ENCODE measurements around the gene TLR4.

Gene TLR4

DNA sequence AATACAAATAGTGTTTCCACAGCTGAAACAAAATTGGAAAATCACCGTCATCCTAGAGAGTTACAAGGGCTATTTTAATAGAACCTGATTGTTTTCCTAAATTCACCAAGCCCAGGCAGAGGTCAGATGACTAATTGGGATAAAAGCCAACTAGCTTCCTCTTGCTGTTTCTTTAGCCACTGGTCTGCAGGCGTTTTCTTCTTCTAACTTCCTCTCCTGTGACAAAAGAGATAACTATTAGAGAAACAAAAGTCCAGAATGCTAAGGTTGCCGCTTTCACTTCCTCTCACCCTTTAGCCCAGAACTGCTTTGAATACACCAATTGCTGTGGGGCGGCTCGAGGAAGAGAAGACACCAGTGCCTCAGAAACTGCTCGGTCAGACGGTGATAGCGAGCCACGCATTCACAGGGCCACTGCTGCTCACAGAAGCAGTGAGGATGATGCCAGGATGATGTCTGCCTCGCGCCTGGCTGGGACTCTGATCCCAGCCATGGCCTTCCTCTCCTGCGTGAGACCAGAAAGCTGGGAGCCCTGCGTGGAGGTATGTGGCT, at the start of gene TLR4:
Gene TLR4 (plus strand): TSS at position 380 of the 552 bp plus-strand sequence. CDS start 70 bp downstream, at position 450.
- DNase-seq = no peak

DNA sequence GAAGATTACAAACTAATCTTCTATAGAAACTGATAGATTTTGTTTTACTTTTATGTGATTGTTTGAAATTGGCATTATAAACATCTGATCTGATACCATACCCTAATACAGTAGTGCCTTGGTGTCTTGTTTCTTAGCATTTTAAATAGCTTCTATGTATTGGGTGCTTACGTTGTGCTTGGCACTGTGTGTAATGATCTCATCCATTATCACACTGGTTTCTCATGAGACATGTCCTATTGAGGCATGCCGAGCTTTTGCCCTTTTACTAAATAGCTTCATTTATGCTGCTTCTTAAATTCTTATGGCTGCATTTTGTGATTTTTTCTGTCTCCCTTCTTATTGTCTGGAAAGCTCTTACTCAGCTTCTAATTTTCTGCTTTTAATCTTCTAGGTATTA, 48.2 kb upstream of the TLR4 start:
- no peak for DNase-seq

DNA sequence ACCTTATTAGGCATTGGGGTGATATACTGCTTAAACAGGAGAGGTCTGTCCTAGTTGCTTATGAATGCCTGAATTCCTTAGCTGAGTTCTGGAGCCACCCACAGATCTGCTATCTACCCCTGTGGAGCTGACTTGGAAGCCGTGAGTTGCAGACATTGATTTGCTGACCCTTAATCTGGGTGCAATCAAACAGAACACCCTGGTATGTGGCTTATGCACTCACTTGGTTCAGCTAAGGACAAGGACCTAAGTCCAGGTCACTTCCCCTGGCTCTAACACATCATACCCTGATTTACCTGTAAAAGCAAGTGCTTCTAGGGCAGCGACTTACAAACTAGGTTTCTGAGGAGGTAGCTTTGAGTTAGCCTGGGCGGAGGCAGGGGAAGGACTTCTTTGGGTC, 41.6 kb upstream of the TLR4 start:
- no peak for DNase-seq

DNA sequence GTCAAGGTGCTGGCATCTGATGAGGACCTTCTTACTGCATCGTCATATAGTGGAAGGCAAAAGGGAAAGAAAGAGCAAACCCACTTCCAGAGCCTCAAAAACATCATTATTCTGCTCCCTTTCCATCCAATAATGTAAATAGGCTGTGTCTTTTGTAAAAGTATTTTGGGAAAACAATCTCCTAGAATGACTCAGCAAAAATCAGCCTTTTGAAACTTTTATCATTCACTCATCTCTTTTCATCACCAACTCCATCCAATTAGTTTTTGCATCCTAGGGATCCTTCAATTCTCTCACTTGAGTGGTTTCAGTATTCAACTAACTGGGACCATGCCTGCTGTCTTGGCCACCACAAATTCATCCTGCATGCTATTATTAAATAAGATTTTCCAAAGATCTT, 39.8 kb upstream of the TLR4 start:
- no peak for DNase-seq

DNA sequence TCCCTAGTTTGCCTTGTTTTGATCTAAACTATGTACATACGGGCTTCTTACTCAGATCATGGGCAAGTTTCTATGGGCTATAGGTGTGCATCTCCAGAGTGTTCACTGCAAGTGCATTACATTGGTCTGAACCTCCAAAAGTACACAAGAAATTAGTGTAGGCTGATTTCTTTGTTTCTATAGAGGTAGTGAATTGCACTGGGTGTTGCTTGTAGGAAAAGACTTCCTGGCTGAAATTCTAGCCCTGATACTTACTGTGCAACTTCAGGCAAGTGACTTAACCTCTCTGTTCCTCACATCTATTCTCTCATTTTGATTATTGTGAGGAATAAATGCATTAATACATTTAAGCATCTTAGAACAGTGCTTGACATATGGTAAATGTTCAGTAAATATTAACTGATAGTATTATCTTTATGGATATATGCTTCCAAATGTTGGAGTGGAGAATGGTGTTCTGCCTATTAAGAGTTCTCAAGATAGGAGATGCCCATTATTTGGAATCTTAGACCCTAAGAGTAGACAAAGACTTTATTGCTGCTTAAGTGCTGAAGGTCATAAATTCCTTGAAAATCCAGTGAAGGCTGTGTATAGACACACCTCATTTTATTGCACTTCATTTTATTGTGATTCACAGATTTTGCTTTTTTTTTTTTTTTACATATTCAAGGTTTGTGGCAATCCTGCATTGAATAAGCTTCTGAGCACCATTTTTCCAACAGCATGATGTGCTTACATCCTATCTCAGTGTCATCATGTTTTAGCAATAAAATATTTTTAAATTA, 38.4 kb upstream of the TLR4 start:
- no peak for DNase-seq

DNA sequence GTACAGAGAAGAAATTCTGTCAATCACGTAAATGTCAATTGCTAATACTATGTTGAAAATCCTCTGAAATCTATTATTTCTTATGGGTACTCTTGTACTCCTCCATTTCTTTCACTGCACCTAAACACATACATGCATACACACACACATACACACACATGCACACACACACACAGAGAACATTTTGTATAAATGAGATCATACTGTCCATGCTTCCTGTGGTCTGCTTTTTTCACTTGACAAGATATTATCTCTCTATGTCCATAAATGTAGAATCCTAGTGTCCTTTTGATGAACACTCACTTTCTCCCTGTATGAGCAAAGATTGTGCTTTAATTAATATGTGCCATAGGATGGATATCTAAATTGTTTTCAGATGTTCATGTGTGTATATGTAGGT, 32.7 kb upstream of the TLR4 start:
- DNase-seq = no peak

DNA sequence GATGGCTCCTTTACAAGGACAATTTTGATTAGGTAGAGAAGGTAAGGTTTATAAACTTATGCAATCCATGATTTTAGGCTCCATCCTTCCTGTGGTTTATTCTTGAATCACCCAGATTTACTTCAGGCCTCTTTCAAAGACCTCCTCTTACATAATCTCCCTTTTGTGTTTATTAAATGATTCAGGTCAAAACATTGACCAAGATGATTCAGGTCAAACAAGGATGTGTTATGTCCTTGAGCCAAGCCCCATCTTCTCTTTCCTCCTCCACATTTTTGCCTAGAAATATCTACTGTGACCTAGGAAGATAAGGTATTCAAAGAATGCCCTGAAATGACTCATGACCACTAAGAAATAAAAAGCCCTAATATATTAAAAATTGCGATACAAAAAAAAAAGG, 31.8 kb upstream of the TLR4 start:
- DNase-seq = no peak

DNA sequence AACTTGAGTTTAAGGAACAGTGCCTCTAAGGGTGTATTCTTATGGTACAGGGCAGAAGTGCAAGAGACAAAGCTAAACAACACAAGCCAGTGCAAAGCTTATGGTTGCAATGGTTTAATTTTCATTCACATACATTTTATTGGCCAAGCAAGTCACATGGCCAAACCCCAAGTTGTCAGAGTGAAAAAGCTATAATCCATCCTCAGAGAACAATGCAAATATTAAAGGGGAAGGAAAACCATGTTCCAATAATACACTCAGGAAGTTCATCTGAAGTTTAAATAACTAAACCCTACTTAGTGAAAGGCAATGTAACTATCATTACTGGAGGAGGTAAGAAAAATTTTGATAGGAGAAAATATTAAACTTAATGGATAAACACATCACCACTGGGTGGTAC, 26.6 kb upstream of the TLR4 start:
- no peak for DNase-seq

DNA sequence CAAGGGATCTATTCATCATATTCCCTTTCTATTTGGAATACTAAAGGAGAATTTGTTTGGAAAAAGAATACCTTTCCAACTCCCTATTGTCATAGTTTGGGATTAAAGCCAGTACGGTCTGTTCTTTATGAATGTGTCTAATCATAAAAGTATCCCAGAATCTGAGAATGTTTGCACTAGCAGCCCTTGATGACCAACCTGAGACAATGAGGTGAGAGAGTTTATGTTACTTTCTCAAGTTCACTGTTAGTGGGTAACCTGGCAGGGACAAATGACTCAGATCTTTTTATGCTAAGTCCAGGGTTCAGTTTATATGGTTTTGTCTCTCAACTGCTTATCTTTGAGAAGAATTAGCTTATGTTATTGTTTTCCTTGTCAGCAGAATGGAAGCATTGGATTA, 25.3 kb upstream of the TLR4 start:
- no peak for DNase-seq

DNA sequence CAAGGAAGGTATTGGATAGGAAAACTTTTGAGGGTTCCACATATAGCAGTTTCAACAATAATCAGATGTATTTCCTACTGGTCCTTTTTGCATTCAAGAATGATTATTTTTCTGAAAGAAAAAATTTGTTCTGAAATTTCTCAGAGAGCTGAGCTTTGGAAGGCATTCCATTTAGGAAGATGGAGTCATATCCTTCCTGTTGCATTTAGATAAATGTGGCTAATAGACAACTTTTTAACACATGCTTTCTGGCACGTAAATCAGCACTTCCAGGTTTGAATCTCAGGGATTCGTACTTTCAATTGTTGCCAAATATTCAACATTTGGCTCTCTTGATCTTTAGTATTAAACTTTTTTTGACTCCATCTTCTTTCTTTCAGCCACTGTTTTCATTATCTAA, 24.8 kb upstream of the TLR4 start:
- DNase-seq = no peak

DNA sequence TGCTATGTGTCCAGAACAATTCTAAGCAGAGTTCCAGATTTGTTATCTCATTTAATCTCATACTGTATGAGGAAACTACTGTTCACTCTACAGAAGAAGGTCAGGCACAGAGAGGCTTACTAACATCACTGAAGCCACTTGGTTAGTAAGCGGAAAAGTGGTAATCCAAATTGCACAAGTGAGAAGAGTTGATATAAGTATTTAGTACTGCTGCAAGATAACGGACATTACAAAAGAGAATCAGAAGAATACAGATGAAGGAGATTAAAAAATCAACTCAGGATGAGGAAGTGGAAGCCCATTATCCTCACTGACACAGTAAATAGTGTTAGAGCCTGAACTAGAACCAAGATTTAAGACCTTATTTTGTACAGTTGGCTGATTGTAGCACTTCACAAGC, 22.3 kb upstream of the TLR4 start:
- no peak for DNase-seq

DNA sequence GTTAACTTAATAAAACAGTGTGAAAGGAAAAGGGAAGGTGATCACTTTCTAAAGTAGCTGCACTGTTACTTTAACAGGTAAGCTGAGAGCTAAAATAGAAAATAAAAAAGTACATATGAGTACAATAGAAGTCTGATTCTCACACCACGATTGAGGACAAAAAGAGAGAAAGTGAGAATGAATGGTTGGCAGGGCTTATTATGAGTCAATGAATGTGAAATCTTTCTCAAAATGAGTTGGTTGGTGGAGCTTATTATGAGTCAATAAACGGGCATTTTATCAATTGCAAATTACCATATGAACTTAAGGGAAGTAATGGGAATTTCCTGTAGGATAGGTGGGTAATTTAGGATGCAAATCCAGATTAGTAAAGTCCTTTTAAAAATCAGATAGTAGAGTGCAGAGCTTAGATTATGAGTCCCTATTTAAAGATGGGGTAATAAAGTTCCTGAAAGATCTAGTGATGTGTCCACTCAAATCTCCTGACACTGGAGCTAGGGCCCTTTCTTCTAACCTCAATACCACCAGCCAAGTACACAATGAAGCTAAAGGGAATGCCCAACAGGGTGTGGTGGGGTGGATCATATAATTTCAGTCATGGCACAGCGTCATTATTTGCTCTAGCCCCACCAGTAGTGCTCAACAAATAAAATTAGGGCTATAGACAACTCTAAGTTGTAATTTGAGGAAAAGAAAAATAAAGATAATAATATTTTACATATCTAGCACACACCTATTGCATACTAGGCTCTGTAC, 21.1 kb upstream of the TLR4 start:
- no peak for DNase-seq

DNA sequence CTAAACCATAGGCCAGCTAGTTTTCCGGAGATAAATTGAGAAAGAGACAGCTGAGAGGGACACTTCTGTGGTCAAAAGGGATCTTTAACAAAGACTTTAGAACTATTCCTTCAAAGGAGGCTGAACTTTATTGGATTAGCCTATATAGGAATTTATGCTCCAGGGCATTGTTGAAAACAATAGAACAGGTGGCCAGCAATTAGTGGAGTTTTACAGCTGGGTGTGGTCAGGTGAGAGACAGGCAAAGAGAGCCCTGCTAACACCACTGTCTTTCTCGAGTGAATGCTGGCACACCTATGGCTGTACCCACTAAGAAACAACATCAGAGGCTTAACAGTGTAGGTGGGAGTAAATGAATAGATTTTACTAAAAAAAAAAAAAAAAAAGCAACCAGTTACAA, 16.7 kb upstream of the TLR4 start:
- no peak for DNase-seq

DNA sequence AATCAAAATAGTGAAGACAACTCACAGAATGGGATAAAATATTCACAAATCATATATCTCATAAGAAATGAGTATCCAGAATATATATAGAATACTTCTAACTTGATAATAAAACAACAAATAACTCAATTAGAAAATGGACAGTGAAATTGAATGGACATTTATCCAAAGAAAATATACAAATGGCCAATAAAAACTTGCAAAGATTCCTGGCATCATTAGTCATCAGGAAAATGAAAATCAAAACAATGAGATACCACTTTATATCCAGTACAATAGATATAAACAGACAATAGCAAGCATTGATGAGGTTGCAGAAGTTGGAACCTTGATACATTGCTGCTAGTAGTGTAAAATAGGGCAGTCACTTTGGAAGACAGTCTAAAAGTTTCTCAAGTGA, 12.8 kb upstream of the TLR4 start:
- DNase-seq = no peak

DNA sequence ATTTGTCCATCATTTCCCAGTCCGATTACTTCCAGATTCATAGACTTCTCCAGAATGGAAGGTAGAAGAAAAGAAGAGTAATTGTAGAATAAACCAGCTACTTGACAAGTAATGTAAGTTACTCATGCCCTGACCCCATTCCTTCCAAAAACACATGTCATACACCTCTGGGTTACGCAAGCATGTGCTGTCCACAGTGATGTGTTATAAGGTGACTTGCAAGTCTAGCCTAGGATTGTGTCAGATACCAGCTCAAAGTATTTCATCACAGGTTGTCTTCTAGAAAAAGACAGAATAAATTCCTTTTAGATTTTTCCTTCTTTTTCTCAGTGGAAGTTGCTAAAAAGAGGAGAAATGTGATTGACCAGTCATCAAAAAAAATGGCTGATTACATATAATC, 8.0 kb upstream of the TLR4 start:
- no peak for DNase-seq

DNA sequence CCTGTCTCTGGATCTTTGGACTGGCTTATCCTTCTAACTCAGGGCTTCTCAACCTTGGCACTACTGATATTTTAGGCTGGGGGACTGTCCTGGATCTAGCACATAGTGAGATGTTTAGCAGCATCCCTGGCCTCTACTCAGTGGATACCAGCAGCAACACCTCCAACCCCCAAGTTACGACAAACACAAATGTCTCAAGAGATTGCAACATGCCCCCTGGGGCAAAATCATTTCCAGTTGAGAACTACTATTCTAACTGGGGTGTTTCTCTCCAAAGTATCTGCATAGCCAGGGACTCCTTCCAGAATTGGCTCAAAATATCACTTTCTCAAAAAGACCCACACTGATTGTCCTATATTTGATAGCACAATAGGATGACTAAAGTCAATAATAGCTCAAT, 7.2 kb upstream of the TLR4 start:
- no peak for DNase-seq

DNA sequence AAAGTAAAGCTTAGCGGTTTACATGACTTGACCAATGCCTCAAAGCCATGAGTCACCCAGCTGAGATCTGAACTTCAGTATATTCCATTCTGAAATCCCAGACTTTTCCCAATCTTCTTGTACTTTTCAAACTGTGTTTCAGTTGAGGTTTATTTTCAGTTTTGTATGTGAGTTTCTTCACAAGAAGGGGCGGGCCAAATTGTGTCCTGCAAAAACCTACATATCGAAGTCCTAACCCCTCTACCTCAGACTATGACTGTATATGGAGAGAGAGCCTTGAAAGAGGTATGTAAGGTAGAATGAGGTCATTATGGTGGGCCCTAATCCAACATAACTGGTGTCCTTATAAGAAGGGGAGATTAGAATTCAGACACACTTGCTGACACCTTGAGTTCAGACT, 666 bp upstream of the TLR4 start:
- DNase-seq = no peak

DNA sequence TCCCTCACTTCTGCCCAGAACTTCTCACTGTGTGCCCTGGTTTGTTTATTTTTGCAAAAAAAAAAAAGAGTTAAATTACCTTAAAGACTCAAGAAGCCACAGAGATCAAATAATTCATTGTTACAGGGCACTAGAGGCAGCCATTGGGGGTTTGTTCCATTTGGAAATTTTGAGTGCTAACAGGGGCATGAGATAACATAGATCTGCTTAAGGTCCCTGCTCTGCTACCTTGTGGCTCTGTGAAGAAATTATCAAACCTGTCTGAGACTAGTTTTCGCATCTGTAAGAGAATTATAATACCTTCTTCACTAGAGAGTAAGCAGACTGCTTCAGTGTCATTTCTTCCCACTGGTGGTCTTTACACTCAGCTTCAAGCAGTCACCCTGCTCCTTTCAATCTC, 394 bp downstream of the TLR4 start:
- DNase-seq = no peak

DNA sequence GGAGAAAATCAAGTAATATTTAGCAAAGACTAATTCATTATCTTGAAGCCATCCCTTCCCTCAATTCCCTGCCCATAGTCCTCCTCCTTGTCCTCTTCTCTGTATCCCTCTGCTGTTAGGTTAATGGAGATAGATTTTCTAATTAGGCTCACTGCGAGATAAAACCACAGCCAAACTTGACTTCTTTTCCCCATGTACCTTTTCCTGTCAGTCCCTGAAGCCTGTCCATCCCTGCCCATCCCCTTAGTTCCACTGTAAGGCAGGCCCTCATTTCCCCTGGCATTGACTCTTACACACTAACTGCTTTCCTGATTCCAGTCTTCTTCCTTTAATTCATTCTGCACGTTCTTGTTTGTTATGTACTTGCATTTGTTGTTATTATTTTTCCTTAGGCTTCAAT, 1.2 kb downstream of the TLR4 start:
- DNase-seq = no peak

DNA sequence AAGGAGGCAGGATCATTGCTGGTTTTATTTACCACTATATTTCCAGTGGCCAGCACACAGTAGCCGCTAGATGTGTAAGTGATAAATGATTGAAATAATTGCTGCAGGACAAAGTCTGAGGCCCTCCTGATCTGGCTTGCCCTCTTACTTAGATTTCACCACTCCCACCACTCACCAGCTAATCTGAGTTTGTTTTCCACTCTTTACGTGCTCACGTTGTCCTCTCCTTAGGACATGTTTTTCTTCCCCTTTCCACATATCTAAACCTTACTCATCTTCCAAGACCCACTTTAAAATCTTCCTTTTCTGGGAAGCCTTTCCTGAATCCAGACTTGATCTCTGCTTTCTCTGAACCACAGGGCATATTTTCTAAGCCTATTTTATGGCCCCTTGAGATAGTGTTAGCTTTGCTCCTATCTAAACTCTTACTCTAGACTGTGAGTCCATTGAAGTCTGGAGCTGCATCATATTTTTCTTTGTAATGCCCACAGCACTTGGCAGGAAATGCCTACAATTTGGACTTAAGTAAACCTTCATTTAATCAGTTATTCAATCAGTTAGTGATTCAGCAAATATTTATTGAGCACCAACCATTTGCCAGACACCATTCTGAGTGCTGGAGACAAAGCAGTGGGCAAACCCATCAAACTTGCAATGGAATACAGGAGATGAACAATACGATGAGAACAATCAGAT, 2.4 kb downstream of the TLR4 start:
- no peak for DNase-seq

DNA sequence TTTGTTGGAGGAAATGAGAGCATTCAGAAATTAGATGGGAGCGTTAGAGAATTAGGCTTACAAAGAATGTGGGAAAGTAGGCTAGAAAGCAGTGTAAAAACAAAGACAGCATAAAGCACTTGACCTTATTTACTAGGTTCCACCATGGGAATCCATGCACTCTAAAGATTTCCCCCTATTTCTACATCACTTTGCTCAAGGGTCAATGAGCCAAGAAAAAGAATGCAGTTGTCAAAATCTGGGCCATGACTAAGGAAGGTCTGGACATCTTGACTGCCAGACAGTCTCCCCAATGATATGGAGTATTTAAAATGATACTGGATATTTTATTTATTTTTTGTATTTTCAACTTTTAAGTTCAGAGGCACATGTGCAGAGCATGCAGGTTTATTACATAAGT, 3.4 kb downstream of the TLR4 start:
- DNase-seq = no peak

DNA sequence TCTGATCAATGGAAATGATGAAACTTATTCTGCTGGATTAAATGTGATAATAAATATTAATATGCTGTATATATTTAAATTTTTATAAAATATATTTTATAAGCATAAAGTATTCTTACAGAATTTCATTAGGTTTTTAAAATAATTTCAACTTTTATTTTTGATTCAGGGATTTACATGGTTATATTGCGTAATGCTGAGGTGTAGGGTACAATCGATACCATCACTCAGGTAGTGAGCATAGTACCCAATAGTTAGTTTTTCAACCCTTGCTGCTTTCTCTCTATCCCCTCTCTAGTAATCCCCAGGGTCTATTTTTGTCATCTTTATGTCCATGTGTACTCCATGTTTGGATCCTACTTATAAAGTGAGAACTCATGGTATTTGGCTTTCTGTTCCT, 5.7 kb downstream of the TLR4 start:
- DNase-seq = no peak

DNA sequence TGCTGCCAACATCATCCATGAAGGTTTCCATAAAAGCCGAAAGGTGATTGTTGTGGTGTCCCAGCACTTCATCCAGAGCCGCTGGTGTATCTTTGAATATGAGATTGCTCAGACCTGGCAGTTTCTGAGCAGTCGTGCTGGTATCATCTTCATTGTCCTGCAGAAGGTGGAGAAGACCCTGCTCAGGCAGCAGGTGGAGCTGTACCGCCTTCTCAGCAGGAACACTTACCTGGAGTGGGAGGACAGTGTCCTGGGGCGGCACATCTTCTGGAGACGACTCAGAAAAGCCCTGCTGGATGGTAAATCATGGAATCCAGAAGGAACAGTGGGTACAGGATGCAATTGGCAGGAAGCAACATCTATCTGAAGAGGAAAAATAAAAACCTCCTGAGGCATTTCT, 10.1 kb downstream of the TLR4 start:
- no peak for DNase-seq
